ENCODE measurements around the gene CCS. TPM values are rescaled to one million over a fixed set of nuclear protein-coding genes. Genes with fewer than 3 reads are reported as not detected.

Gene CCS
- total and polyA plus RNA-seq, 4 donors = 25.7 to 287 (median 38.9) TPM

- DNase-seq (no peak), ATAC-seq (ENCODE audit: low FRiP score) (peak; percentile 16)
- intact Hi-C loops (cut with DNase I) = no loop called here
- Histone ChIP-seq H3K27me3 (ENCODE audit: control insufficient read depth in 1 of 2, insufficient read depth in 2 of 2, low read length in 1 of 2) (no peaks in the 10 kb centered on the region), H3K9me3 (ENCODE audit: control insufficient read depth, low read length) (no peaks in the 10 kb centered on the region), H3K4me1 (ENCODE audit: control insufficient read depth in 1 of 2, insufficient read depth in 2 of 2, low read length in 2 of 2) (peaks cover 0 to 2% of the 10 kb centered on the region in 2 donors), H3K36me3 (ENCODE audit: control insufficient read depth in 1 of 2, insufficient read depth in 2 of 2, low read length in 1 of 2) (peaks cover 0 to 20% of the 10 kb centered on the region in 2 donors), H3K27ac (ENCODE audit: low read depth in 1 of 2, low read length in 2 of 2) (no peak overlapping the region), H3K4me3 (ENCODE audit: low read length in 2 of 2) (no peak overlapping the region)
- WGBS, 2 donors = 93 to 94% methylated on average over 26 of the region's 26 CpGs
Measured at GRCh38 chr11:66625041-66625751, 32.2 kb downstream of the CCS start.

- 89 to 91% methylated on average over 9 of the region's 9 CpGs for WGBS, 2 donors
- DNase-seq (no peak), ATAC-seq (ENCODE audit: low FRiP score) (no peak)
- H3K4me3 ChIP-seq (ENCODE audit: low read length in 2 of 2) = no peak overlapping the region
- H3K4me1 ChIP-seq (ENCODE audit: control insufficient read depth in 1 of 2, insufficient read depth in 2 of 2, low read length in 2 of 2) = peaks cover 0 to 2% of the 10 kb centered on the region in 2 donors
- no peaks in the 10 kb centered on the region for H3K27me3 ChIP-seq (ENCODE audit: control insufficient read depth in 1 of 2, insufficient read depth in 2 of 2, low read length in 1 of 2)
- intact Hi-C loops (cut with DNase I) = no loop called here
- H3K9me3 ChIP-seq (ENCODE audit: control insufficient read depth, low read length) = no peaks in the 10 kb centered on the region
- peaks cover 0 to 20% of the 10 kb centered on the region in 2 donors for H3K36me3 ChIP-seq (ENCODE audit: control insufficient read depth in 1 of 2, insufficient read depth in 2 of 2, low read length in 1 of 2)
- no peak overlapping the region for H3K27ac ChIP-seq (ENCODE audit: low read depth in 1 of 2, low read length in 2 of 2)
Measured at GRCh38 chr11:66625752-66626149, 32.8 kb downstream of the CCS start.

- WGBS, 2 donors = 96 to 98% methylated on average over 25 of the region's 25 CpGs
- H3K36me3 ChIP-seq (ENCODE audit: control insufficient read depth in 1 of 2, insufficient read depth in 2 of 2, low read length in 1 of 2) = peaks cover 0 to 20% of the 10 kb centered on the region in 2 donors
- no peaks in the 10 kb centered on the region for H3K9me3 ChIP-seq (ENCODE audit: control insufficient read depth, low read length)
- ATAC-seq (ENCODE audit: low FRiP score) = no peak
- intact Hi-C loops (cut with DNase I) = no loop called here
- H3K27me3 ChIP-seq (ENCODE audit: control insufficient read depth in 1 of 2, insufficient read depth in 2 of 2, low read length in 1 of 2) = no peaks in the 10 kb centered on the region
- no peak overlapping the region for H3K4me3 ChIP-seq (ENCODE audit: low read length in 2 of 2)
- no peak overlapping the region for H3K27ac ChIP-seq (ENCODE audit: low read depth in 1 of 2, low read length in 2 of 2)
- H3K4me1 ChIP-seq (ENCODE audit: control insufficient read depth in 1 of 2, insufficient read depth in 2 of 2, low read length in 2 of 2) = peaks cover 0 to 2% of the 10 kb centered on the region in 2 donors
- DNase-seq = no peak
Measured at GRCh38 chr11:66626382-66626781, 33.4 kb downstream of the CCS start.

GRCh38 chr11:66626926-66627325, 33.9 kb downstream of the CCS start:
- Histone ChIP-seq H3K27me3 (ENCODE audit: control insufficient read depth in 1 of 2, insufficient read depth in 2 of 2, low read length in 1 of 2) (no peaks in the 10 kb centered on the region), H3K4me1 (ENCODE audit: control insufficient read depth in 1 of 2, insufficient read depth in 2 of 2, low read length in 2 of 2) (peaks cover 0 to 2% of the 10 kb centered on the region in 2 donors), H3K4me3 (ENCODE audit: low read length in 2 of 2) (no peak overlapping the region), H3K27ac (ENCODE audit: low read depth in 1 of 2, low read length in 2 of 2) (no peak overlapping the region), H3K36me3 (ENCODE audit: control insufficient read depth in 1 of 2, insufficient read depth in 2 of 2, low read length in 1 of 2) (peaks cover 0 to 20% of the 10 kb centered on the region in 2 donors), H3K9me3 (ENCODE audit: control insufficient read depth, low read length) (no peaks in the 10 kb centered on the region)
- intact Hi-C loops (cut with DNase I) = no loop called here
- DNase-seq (no peak), ATAC-seq (ENCODE audit: low FRiP score) (no peak)
- WGBS, 2 donors = 82 to 85% methylated on average over 7 of the region's 7 CpGs

GRCh38 chr11:66628061-66628603, 35.1 kb downstream of the CCS start:
- DNase-seq (no peak), ATAC-seq (ENCODE audit: low FRiP score) (no peak)
- intact Hi-C loops (cut with DNase I) = no loop called here
- Histone ChIP-seq H3K36me3 (ENCODE audit: control insufficient read depth in 1 of 2, insufficient read depth in 2 of 2, low read length in 1 of 2) (peaks cover 0 to 20% of the 10 kb centered on the region in 2 donors), H3K27ac (ENCODE audit: low read depth in 1 of 2, low read length in 2 of 2) (no peak overlapping the region), H3K9me3 (ENCODE audit: control insufficient read depth, low read length) (no peaks in the 10 kb centered on the region), H3K27me3 (ENCODE audit: control insufficient read depth in 1 of 2, insufficient read depth in 2 of 2, low read length in 1 of 2) (no peaks in the 10 kb centered on the region), H3K4me3 (ENCODE audit: low read length in 2 of 2) (no peak overlapping the region), H3K4me1 (ENCODE audit: control insufficient read depth in 1 of 2, insufficient read depth in 2 of 2, low read length in 2 of 2) (peaks cover 0 to 2% of the 10 kb centered on the region in 2 donors)
- WGBS, 2 donors = 90 to 92% methylated on average over 7 of the region's 7 CpGs

- Histone ChIP-seq H3K4me1 (ENCODE audit: control insufficient read depth in 1 of 2, insufficient read depth in 2 of 2, low read length in 2 of 2) (peaks cover 0 to 2% of the 10 kb centered on the region in 2 donors), H3K4me3 (ENCODE audit: low read length in 2 of 2) (no peak overlapping the region), H3K36me3 (ENCODE audit: control insufficient read depth in 1 of 2, insufficient read depth in 2 of 2, low read length in 1 of 2) (peaks cover 0 to 19% of the 10 kb centered on the region in 2 donors), H3K27me3 (ENCODE audit: control insufficient read depth in 1 of 2, insufficient read depth in 2 of 2, low read length in 1 of 2) (no peaks in the 10 kb centered on the region), H3K9me3 (ENCODE audit: control insufficient read depth, low read length) (no peaks in the 10 kb centered on the region), H3K27ac (ENCODE audit: low read depth in 1 of 2, low read length in 2 of 2) (no peak overlapping the region)
- intact Hi-C loops (cut with DNase I) = no loop called here
- ATAC-seq (ENCODE audit: low FRiP score) (no peak), DNase-seq (no peak)
- 75 to 79% methylated on average over 2 of the region's 2 CpGs for WGBS, 2 donors
Measured at GRCh38 chr11:66629356-66629755, 36.4 kb downstream of the CCS start.

GRCh38 chr11:66631883-66632282, 38.9 kb downstream of the CCS start:
- no peak for DNase-seq
- H3K4me1 ChIP-seq (ENCODE audit: control insufficient read depth in 1 of 2, insufficient read depth in 2 of 2, low read length in 2 of 2) = peaks cover 0 to 2% of the 10 kb centered on the region in 2 donors
- H3K9me3 ChIP-seq (ENCODE audit: control insufficient read depth, low read length) = no peaks in the 10 kb centered on the region
- H3K27ac ChIP-seq (ENCODE audit: low read depth in 1 of 2, low read length in 2 of 2) = no peak overlapping the region
- peaks cover 0 to 5% of the 10 kb centered on the region in 2 donors for H3K36me3 ChIP-seq (ENCODE audit: control insufficient read depth in 1 of 2, insufficient read depth in 2 of 2, low read length in 1 of 2)
- H3K4me3 ChIP-seq (ENCODE audit: low read length in 2 of 2) = no peak overlapping the region
- intact Hi-C loops (cut with DNase I) = no loop called here
- no peak for ATAC-seq (ENCODE audit: low FRiP score)
- whole genome bisulfite sequencing, 2 donors = 83 to 85% methylated on average over 6 of the region's 6 CpGs
- H3K27me3 ChIP-seq (ENCODE audit: control insufficient read depth in 1 of 2, insufficient read depth in 2 of 2, low read length in 1 of 2) = no peaks in the 10 kb centered on the region

- intact Hi-C loops (cut with DNase I) = no loop called here
- no peak overlapping the region for H3K4me3 ChIP-seq (ENCODE audit: low read length in 2 of 2)
- H3K36me3 ChIP-seq (ENCODE audit: control insufficient read depth in 1 of 2, insufficient read depth in 2 of 2, low read length in 1 of 2) = peaks cover 0 to 2% of the 10 kb centered on the region in 2 donors
- WGBS, 2 donors = 44 to 48% methylated on average over 2 of the region's 2 CpGs
- H3K27me3 ChIP-seq (ENCODE audit: control insufficient read depth in 1 of 2, insufficient read depth in 2 of 2, low read length in 1 of 2) = no peaks in the 10 kb centered on the region
- ATAC-seq (ENCODE audit: low FRiP score) (no peak), DNase-seq (no peak)
- no peaks in the 10 kb centered on the region for H3K4me1 ChIP-seq (ENCODE audit: control insufficient read depth in 1 of 2, insufficient read depth in 2 of 2, low read length in 2 of 2)
- no peak overlapping the region for H3K27ac ChIP-seq (ENCODE audit: low read depth in 1 of 2, low read length in 2 of 2)
- no peaks in the 10 kb centered on the region for H3K9me3 ChIP-seq (ENCODE audit: control insufficient read depth, low read length)
Measured at GRCh38 chr11:66632952-66633351, 40.0 kb downstream of the CCS start.

GRCh38 chr11:66636411-66636810, 43.4 kb downstream of the CCS start:
- Histone ChIP-seq H3K9me3 (ENCODE audit: control insufficient read depth, low read length) (no peaks in the 10 kb centered on the region), H3K4me1 (ENCODE audit: control insufficient read depth in 1 of 2, insufficient read depth in 2 of 2, low read length in 2 of 2) (peaks cover 0 to 6% of the 10 kb centered on the region in 2 donors), H3K27me3 (ENCODE audit: control insufficient read depth in 1 of 2, insufficient read depth in 2 of 2, low read length in 1 of 2) (no peaks in the 10 kb centered on the region), H3K4me3 (ENCODE audit: low read length in 2 of 2) (no peak overlapping the region), H3K27ac (ENCODE audit: low read depth in 1 of 2, low read length in 2 of 2) (no peak overlapping the region), H3K36me3 (ENCODE audit: control insufficient read depth in 1 of 2, insufficient read depth in 2 of 2, low read length in 1 of 2) (peaks cover 0 to 3% of the 10 kb centered on the region in 2 donors)
- no peak for DNase-seq
- no peak for ATAC-seq (ENCODE audit: low FRiP score)
- intact Hi-C loops (cut with DNase I) = loop anchor here in 1 of 2 donors (5.0 kb wide), 1 partner anchor 41 kb away; the partner anchor contains the start of gene RBM4B
- WGBS, 2 donors = 74 to 82% methylated on average over 3 of the region's 3 CpGs

Data from aorta (tissue), 5 donors.